GM23248 (cell line): Measurements from ENCODE around the gene PIP4K2A. TPM values are rescaled to one million over a fixed set of nuclear protein-coding genes. Genes with fewer than 3 reads are reported as not detected.
A peak's percentile ranks its signal among the peaks of the same experiment; 100 is the strongest.
"Not testable (repeated sequence)": the region's sequence is repeated elsewhere in the genome, so short reads cannot be mapped to it uniquely, and the experiment has no call there.

Source experiments
- DNase-seq: peaks from one replicate; pipeline ENCODE4 v3.0.0-alpha.2; 2015
- H2AFZ ChIP-seq: fragments of 200-600 bp; sonication (generic); 2 replicates; pipeline ENCODE4 v1.6.1; 2016; ENCODE audit warnings: antibody characterized with exemption
- H3F3A ChIP-seq: fragments of 200-600 bp; sonication (generic); 2 replicates; pipeline ENCODE4 v1.6.1; 2016; ENCODE audit warnings: mild to moderate bottlenecking, antibody characterized with exemption, mixed run types; ENCODE audit not compliant: insufficient read depth
- H3K27ac ChIP-seq: fragments of 200-600 bp; sonication (generic); 2 replicates; pipeline ENCODE4 v1.5.1; 2016; ENCODE audit warnings: mild to moderate bottlenecking
- H3K27me3 ChIP-seq: fragments of 200-600 bp; sonication (generic); replicated peaks from 2 replicates; pipeline ENCODE4 v1.6.1; 2016; ENCODE audit warnings: mild to moderate bottlenecking; ENCODE audit not compliant: insufficient read depth
- H3K36me3 ChIP-seq: fragments of 200-600 bp; sonication (generic); 2 replicates; pipeline ENCODE4 v1.6.1; 2016; ENCODE audit warnings: low read depth, mild to moderate bottlenecking
- H3K4me1 ChIP-seq: fragments of 200-600 bp; sonication (generic); 2 replicates; pipeline ENCODE4 v1.6.1; 2016; ENCODE audit warnings: mild to moderate bottlenecking; ENCODE audit not compliant: insufficient read depth
- H3K4me2 ChIP-seq: fragments of 200-600 bp; sonication (generic); one replicate; pipeline ENCODE4 v1.6.1; 2016; ENCODE audit warnings: mild to moderate bottlenecking; ENCODE audit not compliant: unreplicated experiment
- H3K4me3 ChIP-seq: fragments of 200-600 bp; sonication (generic); 2 replicates; pipeline ENCODE4 v1.5.1; 2016; ENCODE audit warnings: mild to moderate bottlenecking
- H3K79me2 ChIP-seq: fragments of 200-600 bp; sonication (generic); 2 replicates; pipeline ENCODE4 v1.6.1; 2016; ENCODE audit warnings: mild to moderate bottlenecking; ENCODE audit not compliant: insufficient read depth
- H3K9ac ChIP-seq: fragments of 200-600 bp; sonication (generic); 2 replicates; pipeline ENCODE4 v1.6.1; 2016; ENCODE audit warnings: mild to moderate bottlenecking
- H3K9me2 ChIP-seq: fragments of 200-600 bp; sonication (generic); 2 replicates; pipeline ENCODE4 v1.6.1; 2016; ENCODE audit warnings: mixed run types, mild to moderate bottlenecking, moderate library complexity; ENCODE audit not compliant: insufficient read depth
- H3K9me3 ChIP-seq: fragments of 200-600 bp; sonication (generic); one replicate; pipeline ENCODE4 v1.6.1; 2017; ENCODE audit warnings: low read depth
- H4K20me1 ChIP-seq: fragments of 200-600 bp; sonication (generic); 2 replicates; pipeline ENCODE4 v1.6.0; 2016; ENCODE audit not compliant: insufficient read depth
- EZH2 ChIP-seq: fragments of 200-600 bp; sonication (generic); IDR thresholded peaks from 2 replicates; pipeline ENCODE4 v1.6.1; 2018; ENCODE audit warnings: antibody characterized with exemption, mild to moderate bottlenecking; ENCODE audit not compliant: insufficient read depth, poor library complexity, severe bottlenecking
- EZH2phosphoT487 ChIP-seq: fragments of 200-600 bp; sonication (generic); IDR thresholded peaks from 2 replicates; pipeline ENCODE4 v1.6.1; 2018; ENCODE audit warnings: antibody characterized with exemption, moderate library complexity, mild to moderate bottlenecking, low read depth; ENCODE audit not compliant: insufficient read depth
- WGBS, 2 experiments: methylation state at CpG; one replicate each; pipeline ENCODE4 v1.1.6; 2015 to 2017; ENCODE audit warnings: low lambda C conversion rate in 2 of 2, low coverage in 1 of 2; ENCODE audit errors: missing lambda C conversion rate in 2 of 2; 5-methylcytosine and 5-hydroxymethylcytosine counted together
- in situ Hi-C: fragments of 300-500 bp; cut with MboI; formaldehyde crosslinking; loops from 2 replicates; pipeline ENCODE4 v1.15.0; 2020
- polyA plus RNA-seq: library from polyadenylated mRNA; unstranded; fragments of >200 nt; fragmentation: Nextera tagmentation; extraction: Ambion mirVana; gene quantifications from 2 replicates; pipeline ENCODE4 v1.2.1, GENCODE V29; 2016
- total RNA-seq: library from RNA; depleted of rRNA; stranded (reverse); fragments of >200 nt; shearing (Covaris generic); gene quantifications from 2 replicates; pipeline ENCODE4 v1.2.3, GENCODE V29; 2014

PIP4K2A gene
- total and polyA plus RNA-seq, 2 experiments from 2014 or later, result 19.8 to 26.9 TPM

DNA sequence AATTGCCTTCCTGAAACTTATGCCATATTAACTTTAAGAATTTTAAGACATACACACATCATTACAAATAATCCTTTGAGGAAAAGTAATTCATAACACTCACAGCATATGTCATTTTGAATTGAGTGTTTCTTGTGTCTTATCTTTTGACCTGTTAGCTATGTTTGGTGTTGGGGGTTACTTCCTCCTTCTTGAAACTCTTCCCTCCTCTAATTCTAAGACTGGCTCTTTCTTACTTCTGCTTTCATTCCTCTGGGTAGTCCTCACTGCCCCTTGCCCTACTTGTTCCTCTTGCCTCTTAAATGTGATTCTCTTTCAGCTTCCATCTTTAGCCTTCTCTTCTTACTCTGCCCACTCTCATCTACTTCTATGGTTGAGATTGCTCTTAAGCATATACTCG lies 28.3 kb upstream of the PIP4K2A start:
- in situ Hi-C loops, result no loop called here
- H3K4me3 ChIP-seq, result no peak overlapping the region
- peaks cover 5% of the 10 kb centered on the region; the same call in 1 of the 2 replicates for H3K4me1 ChIP-seq
- no peaks in the 10 kb centered on the region for H3K27me3 ChIP-seq
- no peaks in the 10 kb centered on the region for H4K20me1 ChIP-seq
- TF ChIP-seq EZH2phosphoT487 (no peak), EZH2 (no peak)
- no peak overlapping the region for H3K4me2 ChIP-seq
- H3F3A ChIP-seq, result peaks cover 3% of the 10 kb centered on the region; the same call in 1 of the 2 replicates
- no peaks in the 10 kb centered on the region for H3K36me3 ChIP-seq
- H3K27ac ChIP-seq, result no peak overlapping the region
- 86 to 96% methylated on average over 1 of the region's 1 CpG for WGBS, 2 experiments
- no peak overlapping the region for H3K9ac ChIP-seq
- H3K79me2 ChIP-seq, result no peaks in the 10 kb centered on the region
- H3K9me3 ChIP-seq, result no peaks in the 10 kb centered on the region
- no peak overlapping the region for H2AFZ ChIP-seq
- DNase-seq, result no peak
- no peaks in the 10 kb centered on the region for H3K9me2 ChIP-seq

DNA sequence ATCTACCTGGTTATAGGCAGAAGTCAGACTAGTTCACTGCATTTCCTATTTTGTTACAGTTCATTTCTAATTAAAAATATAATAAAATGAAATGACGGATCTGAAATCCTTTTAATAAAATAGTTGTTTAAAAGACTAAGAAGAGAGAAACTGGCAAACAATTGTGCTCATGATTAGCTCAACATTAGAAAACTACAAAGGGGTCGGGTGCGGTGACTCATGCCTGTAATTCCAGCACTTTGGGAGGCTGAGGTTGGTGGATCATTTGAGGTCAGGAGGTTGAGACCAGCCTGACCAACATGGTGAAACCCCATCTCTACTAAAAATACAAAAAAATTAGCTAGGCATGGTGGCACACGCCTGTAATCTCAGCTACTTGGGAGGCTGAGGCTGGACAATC lies 27.3 kb upstream of the PIP4K2A start:
- H2AFZ ChIP-seq, H3K79me2 ChIP-seq, H3F3A ChIP-seq, H3K4me2 ChIP-seq, H4K20me1 ChIP-seq, H3K27ac ChIP-seq, H3K36me3 ChIP-seq, DNase-seq, H3K9me2 ChIP-seq, H3K27me3 ChIP-seq, in situ Hi-C loops, H3K9me3 ChIP-seq, H3K9ac ChIP-seq, H3K4me3 ChIP-seq: not testable (repeated sequence)
- WGBS, 2 experiments, result 66 to 69% methylated on average over 4 of the region's 4 CpGs
- H3K4me1 ChIP-seq, result peaks cover 11% of the 10 kb centered on the region; the same call in 1 of the 2 replicates

DNA sequence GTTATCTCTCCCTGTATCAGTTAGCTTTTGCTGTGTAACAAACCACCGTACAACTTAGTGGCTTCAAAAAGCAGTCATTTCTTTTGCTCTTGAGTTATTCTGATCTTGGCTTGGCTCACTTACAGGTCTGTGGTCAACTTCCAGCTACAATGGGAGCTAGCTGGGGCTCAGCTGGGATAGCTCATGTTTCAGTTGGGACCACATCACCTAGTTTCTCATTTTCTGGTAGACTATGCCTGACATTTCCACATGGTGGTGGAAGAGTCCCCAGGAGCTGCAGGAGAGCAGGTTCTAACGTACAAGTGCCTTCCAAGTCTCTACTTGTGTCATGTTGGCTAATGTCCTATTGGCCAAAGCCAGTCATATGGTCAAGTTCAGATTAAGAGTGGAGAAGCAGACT lies 25.8 kb upstream of the PIP4K2A start:
- Histone ChIP-seq H3F3A (peaks cover 8% of the 10 kb centered on the region), H3K36me3 (no peaks in the 10 kb centered on the region), H3K4me2 (no peak overlapping the region), H4K20me1 (no peaks in the 10 kb centered on the region), H3K4me3 (no peak overlapping the region), H3K27me3 (no peaks in the 10 kb centered on the region), H3K9ac (no peak overlapping the region), H3K27ac (no peak overlapping the region), H3K9me3 (no peaks in the 10 kb centered on the region), H2AFZ (no peak overlapping the region), H3K79me2 (no peaks in the 10 kb centered on the region), H3K4me1 (peaks cover 11% of the 10 kb centered on the region; the same call in 1 of the 2 replicates), H3K9me2 (no peaks in the 10 kb centered on the region)
- in situ Hi-C loops, result no loop called here
- no peak for DNase-seq
- 87 to 96% methylated on average over 2 of the region's 2 CpGs for WGBS, 2 experiments
- TF ChIP-seq EZH2, result no peak

DNA sequence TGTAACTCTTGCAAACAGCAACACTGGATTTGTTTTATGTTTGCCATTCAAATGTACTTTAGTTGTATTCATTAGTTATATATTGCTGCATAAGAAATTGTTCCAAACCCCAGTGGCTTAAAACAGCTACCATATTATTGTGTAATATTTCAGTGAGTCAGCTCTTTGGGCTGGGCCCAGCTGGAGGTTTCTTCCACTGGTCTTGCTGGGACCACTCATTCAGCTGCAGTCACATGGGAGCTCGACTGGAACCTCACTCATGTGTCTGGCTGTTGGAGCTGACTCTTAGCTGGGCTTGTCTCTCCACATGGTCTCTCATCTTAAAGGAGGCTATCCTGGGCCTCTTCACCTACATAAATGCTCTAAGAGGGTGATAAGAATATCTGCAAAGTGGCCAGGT lies 23.2 kb upstream of the PIP4K2A start:
- Histone ChIP-seq H3K79me2 (no peaks in the 10 kb centered on the region), H3K4me3 (no peak overlapping the region), H3K9me3 (no peaks in the 10 kb centered on the region), H2AFZ (no peak overlapping the region), H3K9ac (no peak overlapping the region), H3K4me2 (no peak overlapping the region), H3K27me3 (no peaks in the 10 kb centered on the region), H4K20me1 (no peaks in the 10 kb centered on the region), H3K4me1 (peaks cover 11% of the 10 kb centered on the region; the same call in 1 of the 2 replicates), H3K9me2 (no peaks in the 10 kb centered on the region), H3K27ac (peak overlapping the region; percentile 56), H3F3A (peaks cover 8% of the 10 kb centered on the region), H3K36me3 (no peaks in the 10 kb centered on the region)
- in situ Hi-C loops, result no loop called here
- 0 to 7% methylated on average over 1 of the region's 1 CpG for WGBS, 2 experiments
- DNase-seq, result peak; percentile 76
- TF ChIP-seq EZH2 (no peak), EZH2phosphoT487 (no peak)

DNA sequence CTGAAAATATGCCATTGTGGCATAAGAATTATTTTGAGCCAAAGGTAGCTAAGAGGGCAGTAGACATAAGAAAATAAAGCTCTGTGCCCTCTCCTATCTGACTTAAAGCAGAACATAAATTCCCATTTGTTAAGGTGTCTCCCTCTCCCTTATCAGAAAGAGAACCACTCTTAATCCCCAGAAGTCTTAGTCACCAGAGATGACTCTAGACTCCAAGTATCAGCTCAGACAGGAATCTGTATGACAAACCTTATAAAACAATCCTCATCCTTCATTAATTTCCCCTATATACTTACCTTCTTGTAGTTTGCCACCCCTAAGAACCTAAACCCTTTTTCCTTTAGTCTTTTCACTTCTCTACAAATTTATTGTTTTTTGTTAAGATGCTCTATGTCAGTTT lies 21.8 kb upstream of the PIP4K2A start:
- TF ChIP-seq EZH2 (no peak), EZH2phosphoT487 (no peak)
- peak; percentile 25 for DNase-seq
- Histone ChIP-seq H3K79me2 (no peaks in the 10 kb centered on the region), H3K9ac (no peak overlapping the region), H2AFZ (no peak overlapping the region), H3K9me2 (no peaks in the 10 kb centered on the region), H3K4me2 (no peak overlapping the region), H3F3A (peaks cover 8% of the 10 kb centered on the region), H3K27me3 (no peaks in the 10 kb centered on the region), H4K20me1 (no peaks in the 10 kb centered on the region), H3K36me3 (no peaks in the 10 kb centered on the region), H3K4me3 (no peak overlapping the region), H3K27ac (no peak overlapping the region), H3K9me3 (no peaks in the 10 kb centered on the region), H3K4me1 (peaks cover 11% of the 10 kb centered on the region; the same call in 1 of the 2 replicates)
- in situ Hi-C loops, result no loop called here
